Suprapubic skin (tissue), 3 donors: ENCODE data around the gene HMGB2.

ENCODE experiments used
- CTCF ChIP-seq, 2 donors: fragments of 200-600 bp in 1 of 2; fragments of 450-650 bp in 1 of 2; sonication (generic) in 1 of 2; IDR thresholded peaks; one replicate each; pipeline ENCODE4 v1.5.1; 2016 to 2019; ENCODE audit warnings: antibody characterized with exemption in 2 of 2, mild to moderate bottlenecking in 1 of 2, moderate library complexity in 1 of 2
- POLR2AphosphoS5 ChIP-seq, 3 donors: sonication (generic); formaldehyde crosslinking; IDR thresholded peaks; one replicate each; pipeline ENCODE4 v1.6.1; 2017; ENCODE audit warnings: antibody characterized with exemption in 3 of 3

GRCh38 chr4:173328236-173328901 lies 5.8 kb downstream of the HMGB2 start:
- no peak for TF ChIP-seq POLR2AphosphoS5 (IDR thresholded peaks at IDR 0.05)
- no peak for TF ChIP-seq CTCF (IDR thresholded peaks at IDR 0.05)
